Stimulated activated CD8-positive, alpha-beta memory T cell treated with anti-CD3 and anti-CD28 coated beads, Interleukin-7, amount 100 ng/mL, for 4 hours (primary cell): ENCODE results near the gene CACFD1.

Experiments
- DNase-seq, 2 donors: peaks; one replicate each; pipeline ENCODE4 v3.0.0-alpha.2; 2020; ENCODE audit warnings: low read depth in 2 of 2

Gene CACFD1

GRCh38 chr9:133517711-133518110 is 57.9 kb downstream of the CACFD1 start:
- no peak for DNase-seq

GRCh38 chr9:133518200-133518599 is 58.4 kb downstream of the CACFD1 start:
- no peak for DNase-seq

- DNase-seq: no peak
These were observed 59.1 kb downstream of the CACFD1 start for GRCh38 chr9:133518706-133519449.

DNA sequence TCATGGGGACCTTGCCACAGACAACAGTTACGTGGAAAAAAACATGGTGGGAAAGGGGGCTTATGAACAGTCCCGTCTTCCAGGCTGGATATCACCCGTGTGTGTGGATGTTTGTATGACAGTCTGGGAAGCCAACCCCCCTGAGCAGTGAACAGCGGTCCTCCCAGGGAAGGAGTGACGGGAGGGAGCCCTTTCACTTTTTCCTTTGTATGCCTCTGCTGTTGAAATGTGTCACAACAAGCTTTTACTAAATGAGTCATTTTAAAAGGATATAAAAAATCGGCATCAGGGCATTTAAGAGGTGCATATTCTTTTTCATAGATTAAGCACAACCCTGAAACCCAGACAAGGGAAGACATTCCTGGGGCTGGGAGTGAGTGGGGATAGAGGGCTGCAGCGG is 59.9 kb downstream of the CACFD1 start:
- DNase-seq: no peak

- no peak for DNase-seq
These were observed 60.5 kb downstream of the CACFD1 start for GRCh38 chr9:133520121-133520835.
